NCI-H345 treated with DMSO at 0.1 percent for 48 hours (cell line): ENCODE results near the gene SF3B3.

Source experiments
- DNase-seq: peaks from one replicate; lab custom pipeline; 2025; ENCODE audit not compliant: unreplicated experiment; lab: John Stamatoyannopoulos, UW

The SF3B3 gene

GRCh38 chr16:70565053-70565452 is 41.4 kb downstream of the SF3B3 start:
- DNase-seq = no peak

- DNase-seq = no peak
These were observed 45.1 kb downstream of the SF3B3 start for GRCh38 chr16:70568601-70569237.

GRCh38 chr16:70569752-70570151 is 46.1 kb downstream of the SF3B3 start:
- no peak for DNase-seq

- no peak for DNase-seq
These were observed 47.5 kb downstream of the SF3B3 start for GRCh38 chr16:70570967-70571570.

- DNase-seq = no peak
These were observed 48.0 kb downstream of the SF3B3 start for GRCh38 chr16:70571623-70572022.

- no peak for DNase-seq
These were observed 48.7 kb downstream of the SF3B3 start for GRCh38 chr16:70572050-70572925.

GRCh38 chr16:70572926-70573270 is 49.3 kb downstream of the SF3B3 start:
- DNase-seq = no peak

- DNase-seq = no peak
These were observed 50.0 kb downstream of the SF3B3 start for GRCh38 chr16:70573451-70574121.

GRCh38 chr16:70574595-70575271 is 51.1 kb downstream of the SF3B3 start:
- peak; percentile 3 for DNase-seq

- DNase-seq = no peak
These were observed 51.8 kb downstream of the SF3B3 start for GRCh38 chr16:70575376-70575775.

- DNase-seq = no peak
These were observed 53.0 kb downstream of the SF3B3 start for GRCh38 chr16:70576431-70577255.

- no peak for DNase-seq
These were observed 53.7 kb downstream of the SF3B3 start for GRCh38 chr16:70577256-70577698.

- DNase-seq = no peak
These were observed 54.4 kb downstream of the SF3B3 start for GRCh38 chr16:70578035-70578434.

GRCh38 chr16:70579248-70579647 is 55.6 kb downstream of the SF3B3 start:
- no peak for DNase-seq

GRCh38 chr16:70579648-70580630 is 56.3 kb downstream of the SF3B3 start:
- DNase-seq = no peak

GRCh38 chr16:70582280-70582978 is 58.8 kb downstream of the SF3B3 start:
- DNase-seq = no peak

GRCh38 chr16:70586731-70587130 is 63.1 kb downstream of the SF3B3 start:
- no peak for DNase-seq

- no peak for DNase-seq
These were observed 64.9 kb downstream of the SF3B3 start for GRCh38 chr16:70588565-70588964.
